SU-DHL-6 (cell line): ENCODE data around the gene DCLK3.

Source experiments
- EZH2phosphoT487 ChIP-seq: fragments of 200-600 bp; sonication (generic), shearing (Covaris generic); conservative IDR thresholded peaks from 2 replicates; pipeline ENCODE4 v1.6.1; 2018; ENCODE audit warnings: mild to moderate bottlenecking, antibody characterized with exemption, low read length, moderate library complexity, mixed read lengths
- TF ChIP-seq, protein P1 (sequence below): fragments of 200-600 bp; sonication (generic); IDR thresholded peaks from one replicate; pipeline ENCODE4 v1.5.1; 2017; ENCODE audit warnings: antibody characterized with exemption, mild to moderate bottlenecking, low read length, moderate library complexity; ENCODE audit not compliant: insufficient read depth, poor library complexity, severe bottlenecking

- TF ChIP-seq, protein P1, sequence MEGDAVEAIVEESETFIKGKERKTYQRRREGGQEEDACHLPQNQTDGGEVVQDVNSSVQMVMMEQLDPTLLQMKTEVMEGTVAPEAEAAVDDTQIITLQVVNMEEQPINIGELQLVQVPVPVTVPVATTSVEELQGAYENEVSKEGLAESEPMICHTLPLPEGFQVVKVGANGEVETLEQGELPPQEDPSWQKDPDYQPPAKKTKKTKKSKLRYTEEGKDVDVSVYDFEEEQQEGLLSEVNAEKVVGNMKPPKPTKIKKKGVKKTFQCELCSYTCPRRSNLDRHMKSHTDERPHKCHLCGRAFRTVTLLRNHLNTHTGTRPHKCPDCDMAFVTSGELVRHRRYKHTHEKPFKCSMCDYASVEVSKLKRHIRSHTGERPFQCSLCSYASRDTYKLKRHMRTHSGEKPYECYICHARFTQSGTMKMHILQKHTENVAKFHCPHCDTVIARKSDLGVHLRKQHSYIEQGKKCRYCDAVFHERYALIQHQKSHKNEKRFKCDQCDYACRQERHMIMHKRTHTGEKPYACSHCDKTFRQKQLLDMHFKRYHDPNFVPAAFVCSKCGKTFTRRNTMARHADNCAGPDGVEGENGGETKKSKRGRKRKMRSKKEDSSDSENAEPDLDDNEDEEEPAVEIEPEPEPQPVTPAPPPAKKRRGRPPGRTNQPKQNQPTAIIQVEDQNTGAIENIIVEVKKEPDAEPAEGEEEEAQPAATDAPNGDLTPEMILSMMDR, result no peak
- no peak for TF ChIP-seq EZH2phosphoT487
Observed at GRCh38 chr3:36756269-36756668, 8.1 kb downstream of the DCLK3 start.
